OCI-LY1 (cell line): ENCODE results near the gene SEC14L1.

Experiments used
- EZH2 ChIP-seq: fragments of 200-600 bp; sonication (generic), shearing (Covaris generic); IDR thresholded peaks from 2 replicates; pipeline ENCODE4 v1.8.0; 2017; ENCODE audit warnings: borderline replicate concordance, mixed run types, mild to moderate bottlenecking, antibody characterized with exemption, low read length, moderate library complexity, mixed read lengths
- TF ChIP-seq, protein P1 (sequence below): fragments of 200-600 bp; sonication (generic), shearing (Covaris generic); IDR thresholded peaks from 2 replicates; pipeline ENCODE4 v1.5.1; 2017; ENCODE audit warnings: mild to moderate bottlenecking, antibody characterized with exemption, low read length, moderate library complexity, mixed read lengths

DNA sequence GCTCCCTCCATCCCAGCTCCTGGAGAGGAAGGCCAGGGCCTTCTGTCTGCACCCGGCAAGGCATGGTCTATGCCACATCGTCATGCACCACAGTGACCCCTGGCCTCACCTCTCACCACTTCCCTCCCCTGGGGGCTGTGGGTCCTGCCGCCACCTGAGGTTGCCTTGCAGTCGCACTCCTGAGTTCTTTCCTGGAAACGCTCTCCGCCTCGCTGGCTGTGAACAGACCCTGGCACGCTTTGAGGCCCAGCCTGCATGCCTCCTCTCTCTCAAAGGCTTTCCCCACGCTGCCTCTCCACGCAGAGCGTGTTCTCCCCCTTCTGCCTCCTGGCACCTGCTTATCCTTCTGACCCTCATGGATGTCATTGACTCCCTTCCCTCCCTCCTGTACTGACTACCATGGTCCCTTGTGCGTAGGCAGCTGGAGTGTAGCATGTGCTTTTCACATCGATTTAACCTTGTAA is 45.4 kb downstream of the SEC14L1 start:
- TF ChIP-seq, protein P1, sequence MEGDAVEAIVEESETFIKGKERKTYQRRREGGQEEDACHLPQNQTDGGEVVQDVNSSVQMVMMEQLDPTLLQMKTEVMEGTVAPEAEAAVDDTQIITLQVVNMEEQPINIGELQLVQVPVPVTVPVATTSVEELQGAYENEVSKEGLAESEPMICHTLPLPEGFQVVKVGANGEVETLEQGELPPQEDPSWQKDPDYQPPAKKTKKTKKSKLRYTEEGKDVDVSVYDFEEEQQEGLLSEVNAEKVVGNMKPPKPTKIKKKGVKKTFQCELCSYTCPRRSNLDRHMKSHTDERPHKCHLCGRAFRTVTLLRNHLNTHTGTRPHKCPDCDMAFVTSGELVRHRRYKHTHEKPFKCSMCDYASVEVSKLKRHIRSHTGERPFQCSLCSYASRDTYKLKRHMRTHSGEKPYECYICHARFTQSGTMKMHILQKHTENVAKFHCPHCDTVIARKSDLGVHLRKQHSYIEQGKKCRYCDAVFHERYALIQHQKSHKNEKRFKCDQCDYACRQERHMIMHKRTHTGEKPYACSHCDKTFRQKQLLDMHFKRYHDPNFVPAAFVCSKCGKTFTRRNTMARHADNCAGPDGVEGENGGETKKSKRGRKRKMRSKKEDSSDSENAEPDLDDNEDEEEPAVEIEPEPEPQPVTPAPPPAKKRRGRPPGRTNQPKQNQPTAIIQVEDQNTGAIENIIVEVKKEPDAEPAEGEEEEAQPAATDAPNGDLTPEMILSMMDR, result no peak
- TF ChIP-seq EZH2, result no peak
